Measurements from ENCODE around the gene ALKBH3. TPM values are rescaled to one million over a fixed set of nuclear protein-coding genes. Genes with fewer than 3 reads are reported as not detected.

The ALKBH3 gene
- total RNA-seq, 1 experiment from 2014 or later: 18.8 TPM

DNA sequence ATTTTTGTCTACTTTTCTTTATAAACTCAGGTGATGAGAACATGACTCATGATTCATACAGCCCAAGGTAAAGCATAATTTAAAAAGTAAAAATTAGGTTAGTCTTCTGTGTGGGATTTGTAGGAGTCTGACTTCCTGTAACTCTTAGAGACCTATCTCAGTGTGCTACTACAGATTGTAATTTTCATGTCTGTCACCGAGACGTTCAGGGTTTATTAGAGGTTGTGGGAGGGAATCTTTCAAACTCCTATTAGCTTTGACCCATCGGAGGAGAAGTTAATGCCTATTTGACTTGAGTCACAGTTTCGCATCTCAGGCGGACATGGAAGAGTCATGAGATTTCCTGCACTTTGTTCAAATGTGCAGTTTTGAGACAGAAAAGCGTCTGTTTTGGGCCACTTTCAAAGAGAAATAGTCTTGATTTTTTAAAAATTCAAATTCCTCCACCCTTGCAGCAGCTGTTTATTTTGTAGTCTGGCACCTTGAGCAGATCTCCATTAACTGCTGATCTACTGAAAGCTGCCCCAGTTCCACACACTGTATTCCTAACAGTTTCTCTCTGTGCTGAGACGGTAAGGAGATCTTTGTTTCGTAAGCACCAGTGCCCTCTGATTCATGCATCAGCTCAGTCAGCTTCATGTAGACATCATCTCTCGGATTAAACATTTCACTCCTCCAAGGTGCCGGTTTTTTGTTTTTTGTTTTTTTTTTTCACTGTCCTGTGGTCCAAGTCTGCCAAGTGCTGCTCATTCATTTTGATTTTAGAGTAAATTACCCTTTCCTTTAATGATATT, 24.3 kb downstream of the ALKBH3 start:
- Histone ChIP-seq H4K20me1 (ENCODE audit: control insufficient read depth, insufficient read depth, insufficient read length) (no peaks in the 10 kb centered on the region), H3K27ac (ENCODE audit: insufficient read length, low read depth, low read length) (no peak overlapping the region), H3K9me3 (ENCODE audit: control insufficient read depth, low read depth, low read length) (no peaks in the 10 kb centered on the region), H2BK120ac (ENCODE audit: low read depth, low read length, poor library complexity, severe bottlenecking) (no peak overlapping the region), H2BK15ac (ENCODE audit: low read depth, low read length) (no peak overlapping the region), H3K4me1 (ENCODE audit: insufficient read depth, low read length) (no peaks in the 10 kb centered on the region), H2BK12ac (ENCODE audit: insufficient read length, low read depth, low read length) (no peak overlapping the region), H3K4ac (ENCODE audit: low read depth, low read length) (no peak overlapping the region), H2AK5ac (ENCODE audit: insufficient read length, low read length) (no peak overlapping the region), H4K5ac (ENCODE audit: insufficient read length, low read depth, low read length) (no peak overlapping the region), H3K4me2 (ENCODE audit: insufficient read depth, insufficient read length, low read length) (no peak overlapping the region), H2BK5ac (ENCODE audit: insufficient read length, low read length) (no peak overlapping the region), H2BK20ac (ENCODE audit: low read depth, low read length, poor library complexity, severe bottlenecking) (no peak overlapping the region), H4K8ac (replicated peaks; ENCODE audit: insufficient read length, low read depth, low read length) (no peak overlapping the region), H3K79me1 (ENCODE audit: insufficient read depth, low read depth, low read length, poor library complexity, severe bottlenecking) (no peaks in the 10 kb centered on the region), H3K18ac (ENCODE audit: insufficient read length, low read depth, low read length) (no peak overlapping the region), H3K23me2 (ENCODE audit: insufficient read length, low read depth, low read length, poor library complexity, severe bottlenecking) (no peaks in the 10 kb centered on the region), H3T11ph (ENCODE audit: low read length) (no peak overlapping the region), H2AFZ (ENCODE audit: low read length) (no peak overlapping the region), H3K27me3 (ENCODE audit: insufficient read depth, low read length) (no peaks in the 10 kb centered on the region), H3K56ac (ENCODE audit: insufficient read length, low read depth, low read length) (no peak overlapping the region), H3K79me2 (ENCODE audit: insufficient read depth, low read length) (no peaks in the 10 kb centered on the region), H3K14ac (ENCODE audit: insufficient read depth, low read length) (no peak overlapping the region), H3K9ac (ENCODE audit: extremely low read depth, insufficient read length, low read length) (no peak overlapping the region), H3K23ac (ENCODE audit: insufficient read length, low read depth, low read length) (no peak overlapping the region), H4K91ac (ENCODE audit: insufficient read length, low read depth, low read length) (no peak overlapping the region)
- WGBS (ENCODE audit: extremely low coverage, insufficient read length, low lambda C conversion rate): no CpG with 5 or more reads among the region's 10 CpGs
- TF ChIP-seq, protein P1, sequence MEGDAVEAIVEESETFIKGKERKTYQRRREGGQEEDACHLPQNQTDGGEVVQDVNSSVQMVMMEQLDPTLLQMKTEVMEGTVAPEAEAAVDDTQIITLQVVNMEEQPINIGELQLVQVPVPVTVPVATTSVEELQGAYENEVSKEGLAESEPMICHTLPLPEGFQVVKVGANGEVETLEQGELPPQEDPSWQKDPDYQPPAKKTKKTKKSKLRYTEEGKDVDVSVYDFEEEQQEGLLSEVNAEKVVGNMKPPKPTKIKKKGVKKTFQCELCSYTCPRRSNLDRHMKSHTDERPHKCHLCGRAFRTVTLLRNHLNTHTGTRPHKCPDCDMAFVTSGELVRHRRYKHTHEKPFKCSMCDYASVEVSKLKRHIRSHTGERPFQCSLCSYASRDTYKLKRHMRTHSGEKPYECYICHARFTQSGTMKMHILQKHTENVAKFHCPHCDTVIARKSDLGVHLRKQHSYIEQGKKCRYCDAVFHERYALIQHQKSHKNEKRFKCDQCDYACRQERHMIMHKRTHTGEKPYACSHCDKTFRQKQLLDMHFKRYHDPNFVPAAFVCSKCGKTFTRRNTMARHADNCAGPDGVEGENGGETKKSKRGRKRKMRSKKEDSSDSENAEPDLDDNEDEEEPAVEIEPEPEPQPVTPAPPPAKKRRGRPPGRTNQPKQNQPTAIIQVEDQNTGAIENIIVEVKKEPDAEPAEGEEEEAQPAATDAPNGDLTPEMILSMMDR (conservative IDR thresholded peaks at IDR 0.05): no peak
- H3K4me1 Mint-ChIP-seq: no peaks in the 10 kb centered on the region
- no peak for DNase-seq
- peaks cover 0 to 1% (median 0%) of the 10 kb centered on the region in 3 experiments; a peak in 5 of 7 replicates for H3K36me3 Mint-ChIP-seq (ENCODE audit: insufficient read depth in 1 of 3, low read depth in 3 of 3)
- no peak overlapping the region for H3K4me3 Mint-ChIP-seq
- no peaks in the 10 kb centered on the region for H3K27me3 Mint-ChIP-seq (ENCODE audit: low read depth)
- no peaks in the 10 kb centered on the region for H3K9me3 Mint-ChIP-seq
- no peak overlapping the region; a peak in 1 of 7 replicates for H3K27ac Mint-ChIP-seq

Measured in H9 (cell line).